Sigmoid colon (tissue), 7 donors: ENCODE measurements around the gene TMEM26. TPM values are rescaled to one million over a fixed set of nuclear protein-coding genes. Genes with fewer than 3 reads are reported as not detected.

Source experiments
- DNase-seq: peaks from one replicate; pipeline ENCODE4 v3.0.0-alpha.2; 2019
- H3K27ac ChIP-seq, 4 donors: fragments of 200-600 bp; sonication (generic); one replicate each; pipeline ENCODE4 v1.5.1; 2016 to 2019; ENCODE audit warnings: mild to moderate bottlenecking in 1 of 4
- H3K27me3 ChIP-seq, 3 donors: fragments of 200-600 bp; sonication (generic); one replicate each; pipeline ENCODE4 v1.5.1; 2019; ENCODE audit warnings: mild to moderate bottlenecking in 1 of 3
- H3K36me3 ChIP-seq, 4 donors: fragments of 200-600 bp; sonication (generic); one replicate each; pipeline ENCODE4 v1.5.1; 2016 to 2019
- H3K4me1 ChIP-seq, 4 donors: fragments of 200-600 bp; sonication (generic); one replicate each; pipeline ENCODE4 v1.5.1; 2017 to 2019
- H3K4me3 ChIP-seq, 4 donors: fragments of 200-600 bp; sonication (generic); one replicate each; pipeline ENCODE4 v1.5.1; 2017 to 2019; ENCODE audit warnings: mild to moderate bottlenecking in 2 of 4, moderate library complexity in 1 of 4
- H3K9me3 ChIP-seq, 4 donors: fragments of 200-600 bp in 3 of 4; sonication (generic) in 3 of 4; one replicate each; pipeline versions ENCODE4 v1.5.1 to v1.6.1; 2013 to 2019
- CTCF ChIP-seq, 4 experiments: fragments of 450-650 bp in 3 of 4; fragments of 200-600 bp in 1 of 4; IDR thresholded peaks; one replicate each; pipeline ENCODE4 v1.5.1; 2016 to 2019; ENCODE audit warnings: antibody characterized with exemption in 4 of 4, mild to moderate bottlenecking in 3 of 4, moderate library complexity in 2 of 4
- EP300 ChIP-seq, 4 donors: sonication (generic); formaldehyde crosslinking; IDR thresholded peaks; one replicate each; pipeline ENCODE4 v1.6.1; 2017; ENCODE audit warnings: antibody characterized with exemption in 4 of 4
- POLR2A ChIP-seq, 2 donors: fragments of 450-650 bp; IDR thresholded peaks; one replicate each; pipeline ENCODE4 v1.6.1; 2016; ENCODE audit warnings: antibody characterized with exemption in 2 of 2, mild to moderate bottlenecking in 2 of 2, moderate library complexity in 2 of 2
- POLR2AphosphoS5 ChIP-seq, 4 donors: sonication (generic); formaldehyde crosslinking; IDR thresholded peaks; one replicate each; pipeline ENCODE4 v1.6.1; 2017; ENCODE audit warnings: antibody characterized with exemption in 4 of 4
- WGBS, 2 donors: extraction: QIAGEN DNeasy Blood & Tissue Kit; methylation state at CpG; one replicate each; pipeline ENCODE4 v1.1.7; 2013; 5-methylcytosine and 5-hydroxymethylcytosine counted together
- intact Hi-C: fragments of 100-400 bp; cut with DNase I; formaldehyde crosslinking; loops from one replicate; pipeline ENCODE4 v1.15.1; 2023
- polyA plus RNA-seq, 3 donors: library from polyadenylated mRNA; stranded (reverse); fragments of 200-250 nt; gene quantifications; one replicate each; pipeline ENCODE4 v1.2.3, GENCODE V29; 2013
- total RNA-seq, 4 donors: library from RNA; depleted of rRNA; stranded (reverse); fragments of >200 nt; gene quantifications; one replicate each; pipeline ENCODE4 v1.1.0, GENCODE V29; 2016
- donor health status: healthy with polysubstance abuse.
- donor health status: Bipolar disorder and iron deficiency.
- donor health status: healthy.

The TMEM26 gene
- total and polyA plus RNA-seq, 7 donors, result under 0.01 to 2.3 (median 0.36) TPM

- no peak for DNase-seq
- Histone ChIP-seq H3K4me3 (no peak overlapping the region), H3K9me3 (no peaks in the 10 kb centered on the region), H3K27ac (no peak overlapping the region), H3K36me3 (no peaks in the 10 kb centered on the region), H3K27me3 (peaks cover 0 to 18% (median 14%) of the 10 kb centered on the region in 3 donors), H3K4me1 (peaks cover 0 to 15% (median 12%) of the 10 kb centered on the region in 4 donors)
- intact Hi-C loops, result no loop called here
- WGBS, 2 donors, result 59 to 76% methylated on average over 4 of the region's 4 CpGs
- TF ChIP-seq POLR2A (IDR thresholded peaks at IDR 0.05), result no peak
- TF ChIP-seq CTCF (IDR thresholded peaks at IDR 0.05), result no peak
- TF ChIP-seq EP300 (IDR thresholded peaks at IDR 0.05), result no peak
- TF ChIP-seq POLR2AphosphoS5 (IDR thresholded peaks at IDR 0.05), result no peak
Measured at GRCh38 chr10:61456095-61456789, 3.1 kb upstream of the TMEM26 start.

GRCh38 chr10:61455656-61456055 lies 2.5 kb upstream of the TMEM26 start:
- WGBS, 2 donors, result 92 to 93% methylated on average over 8 of the region's 8 CpGs

GRCh38 chr10:61454541-61454940 lies 1.4 kb upstream of the TMEM26 start:
- TF ChIP-seq EP300 (IDR thresholded peaks at IDR 0.05) (no peak), POLR2AphosphoS5 (IDR thresholded peaks at IDR 0.05) (no peak), CTCF (IDR thresholded peaks at IDR 0.05) (no peak), POLR2A (IDR thresholded peaks at IDR 0.05) (no peak)
- peaks cover 0 to 18% (median 14%) of the 10 kb centered on the region in 3 donors for H3K27me3 ChIP-seq
- DNase-seq, result no peak
- no peaks in the 10 kb centered on the region for H3K9me3 ChIP-seq
- no peak overlapping the region for H3K27ac ChIP-seq
- H3K36me3 ChIP-seq, result no peaks in the 10 kb centered on the region
- peaks cover 0 to 15% (median 12%) of the 10 kb centered on the region in 4 donors for H3K4me1 ChIP-seq
- 78 to 81% methylated on average over 4 of the region's 4 CpGs for WGBS, 2 donors
- no peak overlapping the region for H3K4me3 ChIP-seq
- intact Hi-C loops, result no loop called here

More at GRCh38 chr10:61455656-61456055, 2.5 kb upstream of the TMEM26 start:
- Histone ChIP-seq H3K9me3 (no peaks in the 10 kb centered on the region), H3K4me1 (peaks cover 0 to 15% (median 12%) of the 10 kb centered on the region in 4 donors), H3K27ac (no peak overlapping the region), H3K27me3 (peaks cover 0 to 18% (median 14%) of the 10 kb centered on the region in 3 donors), H3K4me3 (no peak overlapping the region), H3K36me3 (no peaks in the 10 kb centered on the region)
- no peak for DNase-seq
- intact Hi-C loops, result no loop called here
- TF ChIP-seq POLR2A (IDR thresholded peaks at IDR 0.05), result no peak
- no peak for TF ChIP-seq POLR2AphosphoS5 (IDR thresholded peaks at IDR 0.05)
- no peak for TF ChIP-seq EP300 (IDR thresholded peaks at IDR 0.05)
- TF ChIP-seq CTCF (IDR thresholded peaks at IDR 0.05), result no peak

DNA sequence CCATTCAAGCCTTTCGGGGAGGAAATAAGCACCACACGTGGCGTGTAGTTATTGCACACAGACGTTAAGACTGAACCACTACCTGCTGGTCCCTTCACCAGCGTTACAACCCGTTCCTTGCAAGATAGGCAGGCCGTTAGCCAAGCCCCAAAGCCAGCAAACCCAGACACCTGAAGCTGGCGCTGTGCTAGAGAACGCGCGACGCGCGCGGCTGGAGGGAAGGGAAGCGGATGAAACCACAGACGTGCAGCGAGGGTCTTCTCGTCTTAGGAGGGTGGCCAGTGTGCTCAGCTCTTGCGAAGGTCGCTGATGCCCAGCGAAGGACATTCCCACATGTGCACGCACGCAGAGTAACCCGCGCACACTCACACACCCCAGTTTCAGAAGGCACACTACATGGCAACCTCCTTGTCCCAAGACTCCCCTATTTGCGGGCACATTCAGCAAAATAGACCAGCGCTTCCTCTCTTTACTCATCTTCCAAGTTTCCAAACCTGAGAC lies 980 bp downstream of the TMEM26 start:
- Histone ChIP-seq H3K27ac (peak overlapping the region in 1 of 4 donors; percentile 21), H3K4me3 (peak overlapping the region; percentile 30 to 58 (median 46)), H3K36me3 (no peaks in the 10 kb centered on the region), H3K9me3 (no peaks in the 10 kb centered on the region), H3K27me3 (peaks cover 0 to 18% (median 14%) of the 10 kb centered on the region in 3 donors), H3K4me1 (peaks cover 0 to 15% (median 12%) of the 10 kb centered on the region in 4 donors)
- intact Hi-C loops, result no loop called here
- TF ChIP-seq CTCF (IDR thresholded peaks at IDR 0.05) (no peak), POLR2AphosphoS5 (IDR thresholded peaks at IDR 0.05) (no peak), EP300 (IDR thresholded peaks at IDR 0.05) (no peak), POLR2A (IDR thresholded peaks at IDR 0.05) (no peak)
- DNase-seq, result no peak
- WGBS, 2 donors, result 12 to 31% methylated on average over 28 of the region's 28 CpGs
